T-helper 9 cell (primary cell): ENCODE results near the gene DNMT3L.
"Not testable (repeated sequence)": the region's sequence is repeated elsewhere in the genome, so short reads cannot be mapped to it uniquely, and the experiment has no call there.

ENCODE experiments used
- DNase-seq: peaks from one replicate; pipeline ENCODE4 v3.0.0-alpha.2; 2020

DNMT3L gene

GRCh38 chr21:44241281-44241680 is 20.4 kb downstream of the DNMT3L start:
- DNase-seq: not testable (repeated sequence)

DNA sequence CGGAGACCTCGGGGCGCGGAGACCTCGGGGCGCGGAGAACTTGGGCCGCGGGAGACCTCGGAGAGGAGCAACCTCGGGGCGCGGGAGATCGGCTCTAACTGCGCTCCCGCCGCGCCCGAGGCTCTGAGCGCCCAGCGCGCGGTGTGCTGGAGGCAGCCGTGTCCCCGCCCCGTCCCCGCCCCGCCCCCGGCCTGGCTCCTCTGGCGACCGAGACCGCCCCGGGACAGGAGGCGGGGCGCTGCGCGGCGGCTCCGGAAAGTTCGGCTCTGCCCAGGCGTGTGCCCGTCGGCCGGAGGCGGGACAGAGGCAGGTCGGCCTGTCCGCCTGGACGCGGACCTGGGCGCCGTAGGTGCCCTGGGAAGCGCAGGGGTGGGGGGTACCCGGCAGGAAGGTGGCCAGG is 20.9 kb downstream of the DNMT3L start, which contains the start of gene ICOSLG:
Gene ICOSLG, minus strand, starts transcription at position 102 of the 400 bp plus-strand sequence. CDS start 126 bp downstream, outside the sequence.
- DNase-seq: not testable (repeated sequence)

DNA sequence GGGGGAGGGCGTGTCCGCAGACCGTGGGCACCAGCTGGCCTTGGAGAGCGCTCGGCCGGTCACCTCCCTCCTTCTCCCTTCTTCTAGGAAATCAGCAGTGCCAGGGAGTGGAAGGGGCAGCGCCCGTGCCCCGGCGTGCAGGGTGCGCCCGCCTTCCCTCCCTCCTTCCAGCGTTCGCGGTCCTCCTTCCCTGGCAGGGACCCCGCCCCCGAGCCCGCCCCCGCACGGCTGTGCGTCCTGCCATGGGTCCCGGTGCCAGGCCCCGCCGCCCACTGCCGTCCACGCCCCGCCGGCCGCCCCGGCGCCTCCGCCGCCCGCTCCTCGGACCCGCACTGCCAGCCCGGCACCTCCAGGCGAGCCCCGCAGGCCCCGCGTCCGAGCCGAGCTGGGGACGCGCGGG is 21.3 kb downstream of the DNMT3L start:
- not testable (repeated sequence) for DNase-seq

- not testable (repeated sequence) for DNase-seq
Observed at GRCh38 chr21:44229561-44229960, 32.1 kb downstream of the DNMT3L start.

DNA sequence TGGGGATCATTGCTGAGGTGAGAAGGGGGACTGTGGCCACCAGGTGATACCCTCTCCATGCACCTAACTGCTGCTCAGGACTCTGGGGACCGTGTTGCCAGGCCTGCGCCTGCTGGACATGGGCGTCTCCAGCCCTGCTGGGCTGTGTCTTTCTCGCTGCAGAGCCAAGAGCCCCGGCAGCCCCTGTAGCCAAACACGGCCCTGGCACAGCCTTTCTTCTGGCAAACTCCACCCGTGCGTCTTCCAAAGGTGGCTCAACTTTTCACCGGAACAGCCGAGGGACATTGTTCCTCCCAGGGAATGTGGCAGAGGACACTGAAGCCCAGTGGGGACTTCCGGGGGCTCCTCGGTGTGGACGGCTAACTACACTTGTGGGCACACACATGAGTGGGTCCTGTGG is 33.6 kb downstream of the DNMT3L start:
- not testable (repeated sequence) for DNase-seq

GRCh38 chr21:44227614-44228013 is 34.1 kb downstream of the DNMT3L start:
- not testable (repeated sequence) for DNase-seq

DNA sequence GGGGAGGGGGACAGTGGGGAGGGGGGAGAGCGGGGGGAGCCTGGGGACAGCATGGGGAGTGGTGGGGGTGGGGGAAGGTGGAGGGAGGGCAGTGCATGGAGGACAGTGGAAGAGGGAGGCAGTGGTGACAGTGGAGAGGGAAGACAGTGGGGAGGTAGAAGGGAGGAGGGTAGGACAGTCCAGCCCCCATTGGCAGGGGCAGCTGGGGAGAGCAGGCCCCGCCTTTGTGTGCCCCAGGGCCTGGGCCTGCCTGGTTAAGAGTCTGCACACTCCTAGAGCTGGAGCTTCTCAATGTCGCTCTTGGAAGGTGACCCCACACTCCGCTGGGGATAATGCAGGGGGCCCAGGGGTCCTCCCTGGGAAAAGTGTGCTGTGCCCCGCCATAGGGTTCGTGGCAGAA is 36.1 kb downstream of the DNMT3L start:
- DNase-seq: not testable (repeated sequence)

DNA sequence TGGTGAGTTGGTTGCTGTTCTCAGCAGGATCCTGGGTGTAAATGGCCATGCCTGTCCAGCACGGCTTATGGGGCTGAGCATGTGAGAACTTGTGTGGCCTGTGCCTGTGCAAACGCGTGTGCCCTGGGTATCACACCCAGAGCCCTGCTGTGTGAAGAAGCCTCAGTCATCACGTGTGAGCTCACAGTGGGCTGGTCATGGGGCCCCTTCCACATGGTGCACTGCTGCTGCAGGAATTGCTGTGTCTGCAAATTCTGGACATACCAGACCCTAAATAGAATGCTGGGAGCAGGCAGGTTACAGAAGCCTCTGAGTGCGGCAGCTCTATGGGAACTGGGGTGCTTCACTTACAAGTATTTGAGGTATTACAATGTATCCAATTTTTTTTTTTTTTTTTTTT is 38.4 kb downstream of the DNMT3L start:
- not testable (repeated sequence) for DNase-seq

GRCh38 chr21:44220674-44221073 is 41.0 kb downstream of the DNMT3L start:
- DNase-seq: not testable (repeated sequence)

DNA sequence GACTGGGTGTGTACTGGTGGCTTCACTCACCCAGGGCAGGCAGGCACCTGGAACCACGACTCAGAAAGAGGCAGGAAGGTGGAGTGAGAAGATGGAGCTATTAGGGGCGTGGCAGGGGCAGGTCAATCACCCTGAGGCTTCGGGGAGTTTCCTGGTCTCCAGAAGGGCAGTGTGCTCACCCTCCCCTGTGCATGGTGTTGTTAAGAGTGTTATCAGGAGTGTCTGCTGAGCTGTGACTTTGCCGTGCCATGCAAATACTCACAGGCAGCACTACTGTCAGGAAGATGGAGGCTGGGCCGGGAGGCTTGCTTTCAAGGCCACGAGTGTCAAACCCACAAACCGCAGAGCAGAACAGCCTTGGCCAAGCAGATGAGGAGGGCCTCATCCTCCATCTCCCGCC is 43.2 kb downstream of the DNMT3L start:
- DNase-seq: not testable (repeated sequence)

DNA sequence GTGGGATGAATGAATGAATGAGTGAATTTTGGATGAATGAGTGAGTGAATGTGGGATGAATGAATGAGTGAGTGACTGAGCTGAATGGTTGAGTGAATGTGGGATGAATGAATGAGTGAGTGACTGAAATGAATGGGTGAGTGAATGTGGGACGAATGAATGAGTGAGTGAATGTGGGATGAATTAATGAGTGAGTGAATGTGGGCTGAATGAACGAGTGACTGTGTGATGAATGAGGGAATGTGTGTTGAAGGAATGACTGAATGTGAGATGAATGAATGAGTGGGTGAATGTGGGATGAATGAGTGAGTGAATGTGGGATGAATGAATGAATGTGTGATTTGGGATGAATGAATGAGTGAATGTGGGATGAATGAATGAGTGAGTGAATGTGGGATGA is 49.7 kb downstream of the DNMT3L start:
- DNase-seq: not testable (repeated sequence)

- not testable (repeated sequence) for DNase-seq
Observed at GRCh38 chr21:44211574-44211973, 50.1 kb downstream of the DNMT3L start.

- not testable (repeated sequence) for DNase-seq
Observed at GRCh38 chr21:44207860-44208646, 53.6 kb downstream of the DNMT3L start.

DNA sequence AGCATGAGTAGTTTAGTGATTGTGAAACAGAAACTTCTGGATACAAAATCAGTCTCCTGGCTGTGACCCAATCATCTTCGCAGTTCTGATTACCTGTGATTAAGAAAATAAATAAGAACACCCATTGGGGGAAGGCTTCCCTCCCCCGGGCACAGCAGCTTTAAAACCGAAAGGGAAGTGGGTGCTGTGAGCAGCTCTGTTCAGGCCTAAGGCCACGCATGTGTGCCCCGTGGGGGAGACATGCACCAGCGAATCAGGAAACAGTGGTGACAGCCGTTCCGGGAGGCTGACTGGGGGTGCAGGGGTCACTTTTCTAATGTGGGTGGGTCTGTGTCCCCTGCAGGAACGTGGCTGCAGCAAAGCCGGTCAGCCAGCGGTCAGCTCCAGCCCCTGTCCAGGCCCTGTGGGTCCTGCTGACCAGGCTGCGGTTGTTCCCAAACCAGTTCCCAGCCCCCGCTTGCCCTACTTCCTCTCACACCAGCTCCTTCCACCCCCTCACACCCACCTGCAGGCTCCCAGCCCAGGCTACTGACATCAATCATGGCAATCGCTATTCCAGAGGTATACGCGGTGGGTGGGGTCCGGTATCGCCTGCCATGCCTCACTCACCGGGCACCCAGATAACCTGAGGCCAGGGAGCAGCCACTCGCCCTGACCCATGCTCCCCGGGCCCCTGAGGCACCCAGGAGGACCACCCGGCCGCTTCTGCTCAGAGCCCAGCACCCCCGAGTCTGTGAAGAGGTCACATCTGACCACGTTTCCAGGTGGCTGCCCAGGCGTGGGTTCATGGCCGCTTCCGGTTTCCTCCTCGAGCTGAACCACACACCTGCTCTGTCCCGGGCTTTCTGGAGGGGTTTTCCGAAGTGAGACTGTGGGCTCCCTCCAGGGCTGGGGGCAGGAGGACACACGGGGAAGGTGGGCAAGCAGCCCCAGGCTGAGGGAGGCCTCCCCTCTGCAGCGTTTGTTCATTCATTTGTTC is 54.7 kb downstream of the DNMT3L start:
- not testable (repeated sequence) for DNase-seq

DNA sequence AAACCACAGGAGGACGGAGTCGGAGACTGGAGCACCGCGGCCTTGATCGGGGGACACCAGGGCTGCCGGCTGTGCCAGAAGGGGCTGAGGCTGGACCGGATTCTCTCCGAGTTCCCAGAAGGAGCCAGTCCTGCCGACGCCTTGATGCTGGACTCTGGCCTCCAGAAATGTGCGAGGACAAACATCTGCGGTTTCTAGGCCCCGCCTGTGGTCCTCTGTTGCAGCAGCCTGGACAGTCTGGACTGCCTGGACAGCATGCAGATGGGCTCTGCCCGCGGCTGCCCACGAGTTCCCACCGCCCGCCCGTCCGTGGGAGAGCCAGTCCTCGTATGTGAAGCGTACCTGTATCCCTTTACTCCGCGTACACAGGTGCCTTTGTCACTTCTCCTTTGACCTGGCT is 55.5 kb downstream of the DNMT3L start:
- not testable (repeated sequence) for DNase-seq

GRCh38 chr21:44202590-44203299 is 59.0 kb downstream of the DNMT3L start:
- DNase-seq: not testable (repeated sequence)

DNA sequence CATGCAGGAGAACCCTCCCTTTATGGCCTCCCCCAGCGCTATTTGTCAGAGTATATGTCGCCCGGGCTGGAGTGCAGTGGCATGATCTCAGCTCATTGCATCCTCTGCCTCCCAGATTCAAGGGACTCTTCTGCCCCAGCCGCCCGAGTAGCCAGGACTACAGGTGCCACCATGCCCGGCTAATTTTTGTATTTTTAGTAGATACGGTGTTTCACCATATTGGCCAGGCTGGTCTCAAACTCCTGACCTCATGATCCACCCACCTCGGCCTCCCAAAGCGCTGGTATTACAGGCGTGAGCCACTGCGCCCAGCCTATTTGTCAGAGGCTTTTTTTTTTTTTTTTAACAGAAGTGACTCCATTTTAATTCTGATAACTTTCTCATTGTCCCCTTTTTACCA is 61.7 kb downstream of the DNMT3L start:
- DNase-seq: not testable (repeated sequence)

DNA sequence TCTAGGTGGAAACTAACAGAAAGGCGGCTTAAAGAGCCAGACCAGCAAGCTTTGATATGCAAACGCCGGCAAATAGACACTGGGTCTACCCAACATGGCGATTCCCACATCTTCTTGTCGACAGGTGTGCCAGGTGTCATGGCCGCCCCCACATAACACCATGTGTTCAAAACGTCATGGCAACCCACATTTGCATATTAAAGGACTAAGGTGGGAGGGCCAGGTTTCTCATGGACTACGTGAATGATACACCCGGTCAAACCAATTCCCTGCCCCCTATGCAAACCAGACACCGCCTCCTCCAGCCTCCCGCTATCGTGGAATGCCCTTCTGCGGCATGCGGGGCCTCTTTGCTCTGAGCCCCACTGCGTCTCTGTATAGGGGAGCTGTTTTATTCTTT is 62.2 kb downstream of the DNMT3L start:
- no peak for DNase-seq

DNA sequence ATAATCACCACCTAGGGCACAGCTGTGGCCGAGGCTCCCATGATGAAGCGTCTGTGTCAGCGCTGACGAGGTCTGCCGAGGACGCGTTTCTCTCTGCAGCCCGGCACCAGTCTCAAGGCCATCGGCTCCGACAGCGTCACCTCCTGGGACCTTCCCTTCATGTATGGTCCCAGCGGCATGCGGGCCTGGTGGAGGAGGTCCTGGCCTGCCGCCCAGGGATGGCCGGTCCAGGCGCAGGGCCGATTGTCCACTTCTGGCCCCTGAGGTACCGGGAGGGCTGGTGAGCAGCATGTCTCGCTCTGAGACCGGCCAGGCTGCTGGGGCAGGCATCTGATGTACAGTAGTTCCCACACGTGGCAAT is 64.6 kb downstream of the DNMT3L start:
- not testable (repeated sequence) for DNase-seq
